AML-193 (cell line): Measurements from ENCODE around the gene GDNF.
"Not testable (repeated sequence)": the region's sequence is repeated elsewhere in the genome, so short reads cannot be mapped to it uniquely, and the experiment has no call there.

Source experiments
- DNase-seq, 2 experiments: peaks; one replicate each; lab custom pipeline; 2025; lab: John Stamatoyannopoulos, UW

The GDNF gene

GRCh38 chr5:37839407-37840052 is at the start of gene GDNF:
TSS of gene GDNF (minus strand) at chr5:37840041. CDS start at chr5:37834796, 5,245 bp downstream.
- DNase-seq, result no peak

GRCh38 chr5:37888476-37888875 is 48.6 kb upstream of the GDNF start:
- DNase-seq, result no peak

- no peak for DNase-seq
Measured at GRCh38 chr5:37886242-37886905, 46.5 kb upstream of the GDNF start.

- DNase-seq, result no peak
Measured at GRCh38 chr5:37882636-37883035, 42.8 kb upstream of the GDNF start.

- DNase-seq, result no peak
Measured at GRCh38 chr5:37881359-37881758, 41.5 kb upstream of the GDNF start.

- no peak for DNase-seq
Measured at GRCh38 chr5:37876943-37877342, 37.1 kb upstream of the GDNF start.

- no peak for DNase-seq
Measured at GRCh38 chr5:37876245-37876644, 36.4 kb upstream of the GDNF start.

- no peak for DNase-seq
Measured at GRCh38 chr5:37875051-37875787, 35.4 kb upstream of the GDNF start.

GRCh38 chr5:37873988-37874387 is 34.1 kb upstream of the GDNF start:
- no peak for DNase-seq

- DNase-seq, result no peak
Measured at GRCh38 chr5:37871023-37871815, 31.4 kb upstream of the GDNF start.

- DNase-seq, result no peak
Measured at GRCh38 chr5:37869216-37869615, 29.4 kb upstream of the GDNF start.

GRCh38 chr5:37867654-37868053 is 27.8 kb upstream of the GDNF start:
- no peak for DNase-seq

- not testable (repeated sequence) for DNase-seq
Measured at GRCh38 chr5:37862907-37863306, 23.1 kb upstream of the GDNF start.

GRCh38 chr5:37860206-37860605 is 20.4 kb upstream of the GDNF start:
- DNase-seq, result no peak

GRCh38 chr5:37859805-37860204 is 20.0 kb upstream of the GDNF start:
- DNase-seq, result no peak

- no peak for DNase-seq
Measured at GRCh38 chr5:37858250-37858649, 18.4 kb upstream of the GDNF start.

- DNase-seq, result no peak
Measured at GRCh38 chr5:37857696-37858095, 17.9 kb upstream of the GDNF start.

- no peak for DNase-seq
Measured at GRCh38 chr5:37855438-37855837, 15.6 kb upstream of the GDNF start.

GRCh38 chr5:37851305-37851704 is 11.5 kb upstream of the GDNF start:
- no peak for DNase-seq

GRCh38 chr5:37850226-37850865 is 10.5 kb upstream of the GDNF start:
- DNase-seq, result no peak

- no peak for DNase-seq
Measured at GRCh38 chr5:37849641-37850040, 9.8 kb upstream of the GDNF start.

- DNase-seq, result no peak
Measured at GRCh38 chr5:37847978-37848425, 8.2 kb upstream of the GDNF start.
